ENCODE measurements around the gene THOP1.

DNA sequence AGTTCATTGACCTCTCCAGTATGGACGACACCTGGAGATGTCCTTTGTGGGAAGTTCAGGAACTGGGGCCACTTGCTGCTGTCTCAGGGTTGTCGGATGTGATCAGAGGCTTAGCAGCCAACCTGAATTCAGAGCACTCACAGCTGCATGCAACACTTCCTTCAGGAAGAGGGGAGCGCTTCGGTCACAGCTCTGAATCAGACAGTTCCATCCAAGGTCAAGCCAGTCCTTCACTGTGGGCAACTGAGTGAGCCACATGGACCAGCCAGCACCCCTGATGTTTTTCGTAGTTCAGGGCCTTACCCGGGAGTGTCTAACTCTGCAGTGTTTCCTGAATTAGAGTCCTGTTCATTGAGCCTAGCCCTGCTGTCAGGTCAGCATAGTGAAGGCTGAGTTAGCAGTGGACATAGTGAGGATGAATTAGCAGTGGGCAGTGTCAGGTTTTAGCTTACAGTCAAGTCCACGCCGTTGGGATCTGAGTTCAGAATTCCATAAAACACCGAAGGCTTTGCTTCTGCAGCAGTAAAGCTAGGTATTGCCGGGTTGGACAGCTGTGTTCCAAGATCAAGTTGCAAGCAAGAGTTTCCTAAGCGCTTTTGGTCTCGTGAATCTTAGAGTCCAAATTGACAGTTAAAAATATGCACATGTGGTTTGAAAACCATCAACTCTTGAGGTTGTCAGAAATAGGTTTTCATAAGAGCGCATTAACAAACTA, 61.0 kb downstream of the THOP1 start:
- TF ChIP-seq, protein P1, sequence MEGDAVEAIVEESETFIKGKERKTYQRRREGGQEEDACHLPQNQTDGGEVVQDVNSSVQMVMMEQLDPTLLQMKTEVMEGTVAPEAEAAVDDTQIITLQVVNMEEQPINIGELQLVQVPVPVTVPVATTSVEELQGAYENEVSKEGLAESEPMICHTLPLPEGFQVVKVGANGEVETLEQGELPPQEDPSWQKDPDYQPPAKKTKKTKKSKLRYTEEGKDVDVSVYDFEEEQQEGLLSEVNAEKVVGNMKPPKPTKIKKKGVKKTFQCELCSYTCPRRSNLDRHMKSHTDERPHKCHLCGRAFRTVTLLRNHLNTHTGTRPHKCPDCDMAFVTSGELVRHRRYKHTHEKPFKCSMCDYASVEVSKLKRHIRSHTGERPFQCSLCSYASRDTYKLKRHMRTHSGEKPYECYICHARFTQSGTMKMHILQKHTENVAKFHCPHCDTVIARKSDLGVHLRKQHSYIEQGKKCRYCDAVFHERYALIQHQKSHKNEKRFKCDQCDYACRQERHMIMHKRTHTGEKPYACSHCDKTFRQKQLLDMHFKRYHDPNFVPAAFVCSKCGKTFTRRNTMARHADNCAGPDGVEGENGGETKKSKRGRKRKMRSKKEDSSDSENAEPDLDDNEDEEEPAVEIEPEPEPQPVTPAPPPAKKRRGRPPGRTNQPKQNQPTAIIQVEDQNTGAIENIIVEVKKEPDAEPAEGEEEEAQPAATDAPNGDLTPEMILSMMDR (IDR thresholded peaks at IDR 0.05), result no peak
- TF ChIP-seq POLR2A (IDR thresholded peaks at IDR 0.05), result no peak

Measured in uterus (tissue), 2 donors.